ENCODE measurements around the gene SMIM9. TPM values are rescaled to one million over a fixed set of nuclear protein-coding genes. Genes with fewer than 3 reads are reported as not detected.
"Not testable (repeated sequence)": the region's sequence is repeated elsewhere in the genome, so short reads cannot be mapped to it uniquely, and the experiment has no call there.

SMIM9 gene
- total and polyA plus RNA-seq, 11 donors: 0.29 to 0.32 TPM; not detected in 9

DNA sequence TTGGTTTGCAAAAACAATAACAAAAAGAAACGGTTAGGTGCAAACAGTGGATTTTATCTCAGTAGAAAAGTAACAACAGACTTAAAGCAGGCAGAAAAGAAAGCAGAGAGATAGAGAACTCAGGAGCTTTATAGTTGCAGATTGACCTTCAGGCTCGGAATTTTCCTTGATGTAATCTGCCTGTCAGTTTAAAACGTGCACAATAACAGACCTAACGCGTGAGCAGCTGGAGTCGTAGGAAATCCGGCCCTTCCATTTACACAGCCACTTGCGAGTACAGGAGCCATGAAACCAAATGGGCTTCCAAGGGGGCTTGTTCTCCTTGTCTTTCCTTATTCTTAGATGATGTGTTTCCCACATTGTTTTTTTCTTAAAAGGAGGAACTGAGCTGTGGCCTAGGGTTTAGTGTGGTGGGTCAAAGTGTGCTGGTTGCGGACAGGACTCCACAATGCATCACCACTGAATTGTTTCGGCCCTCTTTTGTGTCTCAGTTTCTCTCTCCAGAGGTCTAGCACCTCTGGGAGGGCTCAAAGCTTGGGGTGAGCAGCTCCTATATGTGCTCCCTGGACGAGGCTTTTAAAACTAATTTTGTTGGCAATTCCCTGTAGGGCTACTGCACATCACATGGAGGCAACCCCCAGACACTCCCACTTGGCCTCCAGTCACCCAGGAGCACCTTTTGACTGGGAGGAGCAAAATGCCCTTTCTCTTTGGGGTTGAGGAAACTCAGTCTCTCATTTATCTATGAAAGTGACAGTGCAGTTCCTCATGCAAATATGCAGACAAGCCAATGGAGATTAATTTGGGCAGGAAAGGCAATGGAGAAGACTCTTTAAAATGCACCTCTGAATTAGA is 15.3 kb downstream of the SMIM9 start:
- no peak for DNase-seq
- intact Hi-C loops (cut with DNase I): loop anchor here in 1 of 10 donors (10.0 kb wide), 1 partner anchor 56 kb away; no protein-coding TSS in a partner anchor
- Histone ChIP-seq H3K27me3 (no peaks in the 10 kb centered on the region), H3K4me3 (no peak overlapping the region), H3K9me3 (no peaks in the 10 kb centered on the region), H3K27ac (no peak overlapping the region), H3K36me3 (no peaks in the 10 kb centered on the region), H3K4me1 (no peaks in the 10 kb centered on the region)
- 59 to 64% (median 60%) methylated on average over 11 of the region's 11 CpGs for WGBS, 4 donors
- TF ChIP-seq POLR2A (IDR thresholded peaks at IDR 0.05): no peak
- TF ChIP-seq, protein P1, sequence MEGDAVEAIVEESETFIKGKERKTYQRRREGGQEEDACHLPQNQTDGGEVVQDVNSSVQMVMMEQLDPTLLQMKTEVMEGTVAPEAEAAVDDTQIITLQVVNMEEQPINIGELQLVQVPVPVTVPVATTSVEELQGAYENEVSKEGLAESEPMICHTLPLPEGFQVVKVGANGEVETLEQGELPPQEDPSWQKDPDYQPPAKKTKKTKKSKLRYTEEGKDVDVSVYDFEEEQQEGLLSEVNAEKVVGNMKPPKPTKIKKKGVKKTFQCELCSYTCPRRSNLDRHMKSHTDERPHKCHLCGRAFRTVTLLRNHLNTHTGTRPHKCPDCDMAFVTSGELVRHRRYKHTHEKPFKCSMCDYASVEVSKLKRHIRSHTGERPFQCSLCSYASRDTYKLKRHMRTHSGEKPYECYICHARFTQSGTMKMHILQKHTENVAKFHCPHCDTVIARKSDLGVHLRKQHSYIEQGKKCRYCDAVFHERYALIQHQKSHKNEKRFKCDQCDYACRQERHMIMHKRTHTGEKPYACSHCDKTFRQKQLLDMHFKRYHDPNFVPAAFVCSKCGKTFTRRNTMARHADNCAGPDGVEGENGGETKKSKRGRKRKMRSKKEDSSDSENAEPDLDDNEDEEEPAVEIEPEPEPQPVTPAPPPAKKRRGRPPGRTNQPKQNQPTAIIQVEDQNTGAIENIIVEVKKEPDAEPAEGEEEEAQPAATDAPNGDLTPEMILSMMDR (IDR thresholded peaks at IDR 0.05): no peak
- peak in 1 of 4 donors; percentile 34 for ATAC-seq

DNA sequence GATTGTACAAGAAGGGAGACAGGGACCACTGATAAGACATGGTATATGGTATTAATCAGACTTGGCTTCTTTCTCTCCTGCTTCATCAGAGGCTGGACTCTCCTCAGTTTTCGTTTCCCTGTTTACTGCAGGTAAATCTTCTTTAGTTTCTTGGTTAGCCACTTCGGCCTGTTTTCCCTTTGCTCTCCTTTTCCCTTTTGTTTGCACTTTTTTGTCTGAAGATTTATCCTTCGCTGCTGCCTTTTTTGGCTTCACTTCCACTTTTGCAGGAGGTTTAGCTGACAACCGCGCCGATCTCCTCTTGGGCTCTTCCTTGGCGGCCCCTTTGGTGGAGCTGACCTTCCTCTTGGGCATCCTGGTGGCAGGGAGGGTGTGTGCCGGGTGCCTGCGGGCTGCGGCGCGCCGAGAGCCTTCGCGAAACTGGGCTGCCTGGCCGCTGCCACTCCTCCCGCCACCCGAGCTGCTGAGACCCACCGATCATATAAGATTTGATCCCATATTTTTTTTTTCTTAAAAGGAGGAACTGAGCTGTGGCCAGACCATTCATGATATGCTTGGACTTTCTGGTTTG is 17.3 kb downstream of the SMIM9 start:
- peaks cover 0 to 11% (median 0%) of the 10 kb centered on the region in 9 donors for H3K27me3 ChIP-seq
- H3K27ac ChIP-seq, H3K4me1 ChIP-seq, H3K4me3 ChIP-seq, H3K9me3 ChIP-seq, H3K36me3 ChIP-seq, ATAC-seq, DNase-seq: not testable (repeated sequence)
- intact Hi-C loops (cut with DNase I): loop anchor here in 1 of 10 donors (10.0 kb wide), 1 partner anchor 58 kb away; no protein-coding TSS in a partner anchor
- 87 to 98% (median 93%) methylated on average over 19 of the region's 19 CpGs for WGBS, 4 donors

DNA sequence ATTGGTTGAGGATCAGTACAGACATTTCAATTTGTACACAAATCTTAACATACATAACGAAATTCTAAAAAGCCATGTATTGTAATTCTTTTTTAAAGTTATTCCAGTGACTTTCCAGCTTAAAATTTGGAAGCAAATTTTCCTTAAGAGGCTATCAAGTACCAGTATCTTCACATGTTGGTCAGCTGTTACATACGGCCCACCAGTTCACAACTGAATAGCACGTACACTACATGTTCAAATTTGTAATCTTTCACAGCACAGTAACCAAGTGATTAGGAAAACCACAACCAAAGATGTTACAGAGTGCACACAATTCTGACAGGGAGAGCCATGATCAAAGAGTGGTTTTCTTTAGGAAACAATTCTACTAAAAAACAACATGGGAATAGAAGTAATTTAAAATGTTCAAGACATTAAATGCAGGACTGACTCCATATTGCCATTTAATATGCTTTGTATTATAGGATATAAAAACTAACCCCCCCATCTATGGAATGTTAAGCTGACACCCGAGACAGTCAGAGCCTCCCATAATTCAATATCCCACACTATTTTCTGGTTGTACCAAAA is 18.1 kb downstream of the SMIM9 start:
- not testable (repeated sequence) for H3K9me3 ChIP-seq, DNase-seq, H3K27ac ChIP-seq, H3K36me3 ChIP-seq, ATAC-seq, H3K4me3 ChIP-seq, H3K4me1 ChIP-seq
- intact Hi-C loops (cut with DNase I): loop anchor here in 1 of 10 donors (10.0 kb wide), 1 partner anchor 58 kb away; no protein-coding TSS in a partner anchor
- peaks cover 0 to 11% (median 0%) of the 10 kb centered on the region in 9 donors for H3K27me3 ChIP-seq
- 68 to 83% (median 79%) methylated on average over 4 of the region's 4 CpGs for WGBS, 4 donors

DNA sequence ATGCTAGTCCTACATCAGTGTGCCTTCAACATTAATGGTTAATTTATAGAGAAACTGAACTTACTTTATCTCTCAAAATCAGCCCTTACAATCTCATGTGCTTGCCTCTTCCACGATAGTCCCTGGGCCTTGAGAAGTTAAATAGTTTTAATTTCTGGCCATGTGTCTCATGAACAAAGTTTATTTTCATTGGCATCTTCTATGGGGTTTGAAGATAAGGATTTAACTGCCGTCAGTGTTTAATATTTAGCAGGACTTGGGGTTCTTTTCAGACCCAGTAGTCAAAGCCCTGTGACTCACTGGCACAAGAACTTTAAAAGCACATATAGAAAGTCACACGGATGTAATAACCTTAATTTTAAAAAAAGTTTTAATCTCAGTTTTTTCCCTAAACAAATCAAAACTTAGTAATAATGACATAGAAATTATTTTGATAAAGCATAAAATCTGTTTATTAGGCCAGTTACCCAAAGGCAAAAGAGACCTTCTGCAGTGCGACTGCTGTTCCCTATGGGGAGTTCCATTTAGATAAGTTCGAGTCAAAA is 19.1 kb downstream of the SMIM9 start:
- Histone ChIP-seq H3K4me3 (no peak overlapping the region), H3K9me3 (no peaks in the 10 kb centered on the region), H3K27me3 (peaks cover 0 to 11% (median 0%) of the 10 kb centered on the region in 9 donors), H3K4me1 (no peaks in the 10 kb centered on the region), H3K36me3 (no peaks in the 10 kb centered on the region), H3K27ac (no peak overlapping the region)
- intact Hi-C loops (cut with DNase I): loop anchor here in 1 of 10 donors (10.0 kb wide), 1 partner anchor 59 kb away; no protein-coding TSS in a partner anchor
- no peak for DNase-seq
- WGBS, 4 donors: 64 to 72% (median 66%) methylated on average over 5 of the region's 5 CpGs
- ATAC-seq: no peak
- no peak for TF ChIP-seq POLR2A (IDR thresholded peaks at IDR 0.05)
- TF ChIP-seq, protein P1 (IDR thresholded peaks at IDR 0.05): no peak
